Endodermal cell (in vitro differentiated cells): ENCODE data around the gene ESR2. TPM values are rescaled to one million over a fixed set of nuclear protein-coding genes. Genes with fewer than 3 reads are reported as not detected.

Experiments used
- DNase-seq: peaks from one replicate; pipeline ENCODE4 v3.0.0-alpha.2; 2017
- H3K27ac ChIP-seq: 2 replicates; pipeline ENCODE4 v1.5.1; 2013; ENCODE audit warnings: mild to moderate bottlenecking, low read depth, low read length, moderate library complexity
- H3K27me3 ChIP-seq: 2 replicates; pipeline ENCODE4 v1.6.1; 2013; ENCODE audit warnings: mild to moderate bottlenecking, low read length, moderate library complexity; ENCODE audit not compliant: insufficient read depth, control insufficient read depth, poor library complexity, severe bottlenecking
- H3K36me3 ChIP-seq: 2 replicates; pipeline ENCODE4 v1.7.0; 2013; ENCODE audit warnings: mild to moderate bottlenecking, low read length, moderate library complexity; ENCODE audit not compliant: control insufficient read depth, insufficient read depth
- H3K4me1 ChIP-seq: one replicate; pipeline ENCODE4 v1.7.0; 2013; ENCODE audit warnings: low read length; ENCODE audit not compliant: control insufficient read depth, insufficient read depth
- H3K4me3 ChIP-seq: 2 replicates; pipeline ENCODE4 v1.5.1; 2013; ENCODE audit warnings: mild to moderate bottlenecking, low read length, moderate library complexity
- H3K9ac ChIP-seq: 2 replicates; pipeline ENCODE4 v1.6.1; 2013; ENCODE audit warnings: mild to moderate bottlenecking, low read length, moderate library complexity; ENCODE audit not compliant: poor library complexity, severe bottlenecking; ENCODE audit errors: extremely low read depth
- H3K9me3 ChIP-seq: 2 replicates; pipeline ENCODE4 v1.6.1; 2013; ENCODE audit warnings: mild to moderate bottlenecking, low read length, moderate library complexity; ENCODE audit not compliant: control insufficient read depth
- H3K27ac Mint-ChIP-seq: 2 replicates; pipeline ENCODE4 v1.8.0; 2020; ENCODE audit warnings: mixed read lengths
- H3K27me3 Mint-ChIP-seq: 2 replicates; pipeline ENCODE4 v1.8.0; 2021; ENCODE audit warnings: mild to moderate bottlenecking, mixed read lengths; ENCODE audit not compliant: insufficient read depth
- H3K36me3 Mint-ChIP-seq: 2 replicates; pipeline ENCODE4 v1.8.0; 2020; ENCODE audit warnings: low read depth, mixed read lengths
- H3K4me1 Mint-ChIP-seq: 2 replicates; pipeline ENCODE4 v1.8.0; 2020; ENCODE audit warnings: mixed read lengths
- H3K4me3 Mint-ChIP-seq: 2 replicates; pipeline ENCODE4 v1.8.0; 2020; ENCODE audit warnings: mild to moderate bottlenecking, moderate library complexity, mixed read lengths
- H3K9me3 Mint-ChIP-seq: 2 replicates; pipeline ENCODE4 v1.8.0; 2020; ENCODE audit warnings: mild to moderate bottlenecking, mixed read lengths
- CTCF ChIP-seq: fragments of 200-600 bp; sonication (generic); conservative IDR thresholded peaks from 2 replicates; pipeline ENCODE4 v1.5.0; 2021; ENCODE audit warnings: antibody characterized with exemption, mild to moderate bottlenecking
- WGBS, 2 experiments: methylation state at CpG; one replicate each; pipeline versions ENCODE4 v1.1.5 to v1.1.7; 2013; ENCODE audit warnings: missing lambda C conversion rate in 2 of 2, mixed read lengths in 1 of 2; ENCODE audit not compliant: insufficient coverage in 1 of 2, insufficient read length in 1 of 2; 5-methylcytosine and 5-hydroxymethylcytosine counted together
- total RNA-seq, 2 donors: library from RNA; stranded (reverse); fragmentation: NEBNext Ultra II Directional in 1 of 2; extraction: Animal tissue kit (Norgen Biotek cat#: 25700) in 1 of 2; gene quantifications; 2 replicates in 1 of 2; 3 replicates in 1 of 2; pipeline ENCODE4 v1.2.1, GENCODE V29; 2021

ESR2 gene
- total RNA-seq, 2 donors from 2014 or later: 0.57 to 0.66 TPM

GRCh38 chr14:64114796-64115195 is 179.4 kb downstream of the ESR2 start:
- 93 to 96% methylated on average over 7 of the region's 7 CpGs for WGBS, 2 experiments
- no peaks in the 10 kb centered on the region for H3K4me1 ChIP-seq
- H3K27ac ChIP-seq: no peak overlapping the region
- no peak overlapping the region for H3K4me3 Mint-ChIP-seq
- H3K27ac Mint-ChIP-seq: no peak overlapping the region
- no peaks in the 10 kb centered on the region for H3K27me3 ChIP-seq
- no peak for DNase-seq
- no peak overlapping the region for H3K4me3 ChIP-seq
- H3K9me3 ChIP-seq: no peaks in the 10 kb centered on the region
- H3K9me3 Mint-ChIP-seq: no peaks in the 10 kb centered on the region
- H3K4me1 Mint-ChIP-seq: peaks cover 2% of the 10 kb centered on the region
- no peaks in the 10 kb centered on the region for H3K36me3 ChIP-seq
- no peak for TF ChIP-seq CTCF
- peaks cover 9% of the 10 kb centered on the region for H3K36me3 Mint-ChIP-seq
- H3K9ac ChIP-seq: no peak overlapping the region
- no peaks in the 10 kb centered on the region for H3K27me3 Mint-ChIP-seq

GRCh38 chr14:64114166-64114565 is 180.0 kb downstream of the ESR2 start:
- H3K4me3 ChIP-seq: no peak overlapping the region
- H3K27ac Mint-ChIP-seq: no peak overlapping the region
- no peak overlapping the region for H3K4me3 Mint-ChIP-seq

GRCh38 chr14:64112867-64113678 is 181.1 kb downstream of the ESR2 start:
- Mint-ChIP-seq H3K4me3 (no peak overlapping the region), H3K27me3 (no peaks in the 10 kb centered on the region), H3K9me3 (no peaks in the 10 kb centered on the region), H3K36me3 (peaks cover 6% of the 10 kb centered on the region), H3K27ac (peak overlapping the region; percentile 79), H3K4me1 (peaks cover 2% of the 10 kb centered on the region)
- Histone ChIP-seq H3K9me3 (no peaks in the 10 kb centered on the region), H3K27ac (no peak overlapping the region), H3K36me3 (no peaks in the 10 kb centered on the region), H3K27me3 (no peaks in the 10 kb centered on the region), H3K4me1 (no peaks in the 10 kb centered on the region), H3K9ac (no peak overlapping the region), H3K4me3 (no peak overlapping the region)
- 94 to 96% methylated on average over 11 to 17 of the region's 17 CpGs for WGBS, 2 experiments
- no peak for TF ChIP-seq CTCF
- DNase-seq: no peak

More at GRCh38 chr14:64114166-64114565, 180.0 kb downstream of the ESR2 start:
- TF ChIP-seq CTCF: no peak
- H3K27me3 ChIP-seq: no peaks in the 10 kb centered on the region
- DNase-seq: peak; percentile 55
- H3K9me3 ChIP-seq: no peaks in the 10 kb centered on the region
- H3K4me1 Mint-ChIP-seq: peaks cover 2% of the 10 kb centered on the region
- no peak overlapping the region for H3K27ac ChIP-seq
- H3K27me3 Mint-ChIP-seq: no peaks in the 10 kb centered on the region
- no peaks in the 10 kb centered on the region for H3K4me1 ChIP-seq
- no peaks in the 10 kb centered on the region for H3K36me3 ChIP-seq
- H3K9ac ChIP-seq: no peak overlapping the region
- WGBS, 2 experiments: 81 to 82% methylated on average over 8 to 9 of the region's 9 CpGs
- H3K9me3 Mint-ChIP-seq: no peaks in the 10 kb centered on the region
- peaks cover 6% of the 10 kb centered on the region for H3K36me3 Mint-ChIP-seq
